Measurements from ENCODE around the gene MRPL19.

The MRPL19 gene

GRCh38 chr2:75647771-75648170 lies 1.2 kb downstream of the MRPL19 start:
- Histone ChIP-seq H3K9me3 (ENCODE audit: insufficient read depth, low read length) (no peaks in the 10 kb centered on the region), H3K79me2 (ENCODE audit: insufficient read depth, low read length) (peaks cover 33% of the 10 kb centered on the region), H3K9ac (ENCODE audit: low read length) (peak overlapping the region; percentile 79), H3F3A (ENCODE audit: insufficient read depth) (no peaks in the 10 kb centered on the region), H4K20me1 (ENCODE audit: low read depth, low read length) (no peaks in the 10 kb centered on the region), H3K36me3 (ENCODE audit: low read length) (peaks cover 18% of the 10 kb centered on the region), H3K9me2 (replicated peaks; ENCODE audit: insufficient read depth, low read length) (no peaks in the 10 kb centered on the region), H3K4me2 (ENCODE audit: low read depth, low read length, poor library complexity, severe bottlenecking) (peak overlapping the region; percentile 81), H3K27me3 (ENCODE audit: low read length) (no peaks in the 10 kb centered on the region), H3K4me3 (ENCODE audit: insufficient read depth, low read length, poor library complexity, severe bottlenecking) (peak overlapping the region; percentile 90), H2AFZ (ENCODE audit: low read depth, low read length, severe bottlenecking) (no peak overlapping the region), H3K27ac (ENCODE audit: low read depth, low read length) (peak overlapping the region; percentile 54; the same call in 1 of the 2 replicates)
- TF ChIP-seq EZH2phosphoT487 (conservative IDR thresholded peaks at IDR 0.05; ENCODE audit: low read length), result no peak

- no peaks in the 10 kb centered on the region for H3K9me2 ChIP-seq (replicated peaks; ENCODE audit: insufficient read depth, low read length)
- no peaks in the 10 kb centered on the region for H3K9me3 ChIP-seq (ENCODE audit: insufficient read depth, low read length)
- peaks cover 64% of the 10 kb centered on the region for H3K36me3 ChIP-seq (ENCODE audit: low read length)
- H3K9ac ChIP-seq (ENCODE audit: low read length), result no peak overlapping the region
- H3K27ac ChIP-seq (ENCODE audit: low read depth, low read length), result no peak overlapping the region
- H3K4me3 ChIP-seq (ENCODE audit: insufficient read depth, low read length, poor library complexity, severe bottlenecking), result no peak overlapping the region
- H4K20me1 ChIP-seq (ENCODE audit: low read depth, low read length), result no peaks in the 10 kb centered on the region; the same call in 1 of the 2 replicates
- TF ChIP-seq EZH2phosphoT487 (conservative IDR thresholded peaks at IDR 0.05; ENCODE audit: low read length) (no peak), CTCF (IDR thresholded peaks at IDR 0.05; ENCODE audit: insufficient read depth, low read length, poor library complexity, severe bottlenecking) (no peak)
- peaks cover 14% of the 10 kb centered on the region for H3K79me2 ChIP-seq (ENCODE audit: insufficient read depth, low read length)
- no peaks in the 10 kb centered on the region for H3F3A ChIP-seq (ENCODE audit: insufficient read depth)
- H3K4me2 ChIP-seq (ENCODE audit: low read depth, low read length, poor library complexity, severe bottlenecking), result no peak overlapping the region
- no peak overlapping the region for H2AFZ ChIP-seq (ENCODE audit: low read depth, low read length, severe bottlenecking)
- no peaks in the 10 kb centered on the region for H3K27me3 ChIP-seq (ENCODE audit: low read length)
Measured at GRCh38 chr2:75654012-75654411, 7.4 kb downstream of the MRPL19 start.

- Histone ChIP-seq H3K36me3 (ENCODE audit: low read length) (peaks cover 69% of the 10 kb centered on the region), H3K79me2 (ENCODE audit: insufficient read depth, low read length) (0 out of 2 replicates have a peak, but pooled peaks cover 18% of the 10 kb centered on the region), H3K27me3 (ENCODE audit: low read length) (no peaks in the 10 kb centered on the region), H4K20me1 (ENCODE audit: low read depth, low read length) (no peaks in the 10 kb centered on the region; the same call in 1 of the 2 replicates), H3F3A (ENCODE audit: insufficient read depth) (no peaks in the 10 kb centered on the region), H3K4me3 (ENCODE audit: insufficient read depth, low read length, poor library complexity, severe bottlenecking) (no peak overlapping the region), H3K27ac (ENCODE audit: low read depth, low read length) (no peak overlapping the region), H2AFZ (ENCODE audit: low read depth, low read length, severe bottlenecking) (no peak overlapping the region), H3K9me2 (replicated peaks; ENCODE audit: insufficient read depth, low read length) (no peaks in the 10 kb centered on the region), H3K4me2 (ENCODE audit: low read depth, low read length, poor library complexity, severe bottlenecking) (no peak overlapping the region), H3K9me3 (ENCODE audit: insufficient read depth, low read length) (no peaks in the 10 kb centered on the region), H3K9ac (ENCODE audit: low read length) (no peak overlapping the region)
- TF ChIP-seq EZH2phosphoT487 (conservative IDR thresholded peaks at IDR 0.05; ENCODE audit: low read length) (no peak), CTCF (IDR thresholded peaks at IDR 0.05; ENCODE audit: insufficient read depth, low read length, poor library complexity, severe bottlenecking) (no peak)
Measured at GRCh38 chr2:75655861-75656260, 9.3 kb downstream of the MRPL19 start.

DNA sequence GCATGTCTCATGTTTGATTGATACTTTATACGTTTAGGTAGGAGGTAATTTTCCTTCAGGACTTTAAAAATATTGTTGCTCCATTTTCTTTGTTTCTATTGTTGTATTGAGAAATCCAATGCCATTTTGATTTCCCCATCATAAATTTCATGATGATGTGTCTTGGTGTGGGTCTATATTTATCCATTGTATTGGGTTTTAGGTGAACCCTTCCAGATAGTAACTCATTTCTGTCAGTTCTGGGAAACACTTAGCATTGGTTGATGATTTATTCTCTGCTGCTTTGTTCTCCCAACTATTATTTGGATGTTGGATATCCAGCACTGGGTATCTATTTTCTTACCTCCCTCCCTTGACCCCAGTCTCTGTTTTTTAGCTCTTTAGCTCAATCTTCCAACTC lies 10.0 kb downstream of the MRPL19 start:
- no peaks in the 10 kb centered on the region; the same call in 1 of the 2 replicates for H4K20me1 ChIP-seq (ENCODE audit: low read depth, low read length)
- peaks cover 69% of the 10 kb centered on the region for H3K36me3 ChIP-seq (ENCODE audit: low read length)
- H3F3A ChIP-seq (ENCODE audit: insufficient read depth), result no peaks in the 10 kb centered on the region
- H2AFZ ChIP-seq (ENCODE audit: low read depth, low read length, severe bottlenecking), result no peak overlapping the region
- no peaks in the 10 kb centered on the region for H3K9me2 ChIP-seq (replicated peaks; ENCODE audit: insufficient read depth, low read length)
- H3K4me3 ChIP-seq (ENCODE audit: insufficient read depth, low read length, poor library complexity, severe bottlenecking), result no peak overlapping the region
- 0 out of 2 replicates have a peak, but pooled peaks cover 18% of the 10 kb centered on the region for H3K79me2 ChIP-seq (ENCODE audit: insufficient read depth, low read length)
- H3K4me2 ChIP-seq (ENCODE audit: low read depth, low read length, poor library complexity, severe bottlenecking), result no peak overlapping the region
- TF ChIP-seq CTCF (IDR thresholded peaks at IDR 0.05; ENCODE audit: insufficient read depth, low read length, poor library complexity, severe bottlenecking) (no peak), EZH2phosphoT487 (conservative IDR thresholded peaks at IDR 0.05; ENCODE audit: low read length) (no peak)
- no peaks in the 10 kb centered on the region for H3K27me3 ChIP-seq (ENCODE audit: low read length)
- H3K27ac ChIP-seq (ENCODE audit: low read depth, low read length), result no peak overlapping the region
- no peak overlapping the region for H3K9ac ChIP-seq (ENCODE audit: low read length)
- H3K9me3 ChIP-seq (ENCODE audit: insufficient read depth, low read length), result no peaks in the 10 kb centered on the region
